OCI-LY1 (cell line): Measurements from ENCODE around the gene PLA2G2F.

Source experiments
- H2AFZ ChIP-seq: fragments of 200-600 bp; sonication (generic), shearing (Covaris generic); 2 replicates; pipeline ENCODE4 v1.6.0; 2014; ENCODE audit warnings: antibody characterized with exemption, mild to moderate bottlenecking, low read length
- H3F3A ChIP-seq: fragments of 200-600 bp; sonication (generic), shearing (Covaris generic); 2 replicates; pipeline ENCODE4 v1.6.0; 2014; ENCODE audit warnings: mild to moderate bottlenecking, antibody characterized with exemption, low read length, moderate library complexity; ENCODE audit not compliant: insufficient read depth
- H3K27ac ChIP-seq: fragments of 200-600 bp; sonication (generic); 2 replicates; pipeline ENCODE4 v1.5.1; 2014; ENCODE audit warnings: low read length, mixed run types, mild to moderate bottlenecking, low read depth; ENCODE audit not compliant: poor library complexity, severe bottlenecking
- H3K27me3 ChIP-seq: fragments of 200-600 bp; sonication (generic); 2 replicates; pipeline ENCODE4 v1.6.0; 2014; ENCODE audit warnings: antibody characterized with exemption, mild to moderate bottlenecking, low read length, moderate library complexity; ENCODE audit not compliant: insufficient read depth
- H3K36me3 ChIP-seq: fragments of 200-600 bp; sonication (generic); 2 replicates; pipeline ENCODE4 v1.6.1; 2014; ENCODE audit warnings: mild to moderate bottlenecking, antibody characterized with exemption, low read length, moderate library complexity, mixed read lengths; ENCODE audit not compliant: insufficient read depth
- H3K4me1 ChIP-seq: fragments of 200-600 bp; sonication (generic); 2 replicates; pipeline ENCODE4 v1.5.1; 2014; ENCODE audit warnings: mild to moderate bottlenecking, low read length, moderate library complexity; ENCODE audit not compliant: insufficient read depth, severe bottlenecking
- H3K4me2 ChIP-seq: fragments of 200-600 bp; sonication (generic), shearing (Covaris generic); 2 replicates; pipeline ENCODE4 v1.6.1; 2014; ENCODE audit warnings: low read length
- H3K4me3 ChIP-seq: fragments of 200-600 bp; sonication (generic); 2 replicates; pipeline ENCODE4 v1.5.1; 2014; ENCODE audit warnings: low read length, low read depth, mild to moderate bottlenecking, mixed read lengths; ENCODE audit not compliant: poor library complexity, severe bottlenecking
- H3K79me2 ChIP-seq: fragments of 200-600 bp; shearing (Covaris generic); 2 replicates; pipeline ENCODE4 v1.6.1; 2016; ENCODE audit warnings: mixed run types, low read length, mixed read lengths; ENCODE audit not compliant: insufficient read depth
- H3K9ac ChIP-seq: fragments of 200-600 bp; sonication (generic), shearing (Covaris generic); 2 replicates; pipeline ENCODE4 v1.6.1; 2014; ENCODE audit warnings: mild to moderate bottlenecking, low read length, mixed read lengths
- H3K9me2 ChIP-seq: fragments of 200-600 bp; sonication (generic), shearing (Covaris generic); 2 replicates; pipeline ENCODE4 v1.6.1; 2014; ENCODE audit warnings: low read depth, mild to moderate bottlenecking, low read length, mixed read lengths
- H3K9me3 ChIP-seq: fragments of 200-600 bp; shearing (Covaris generic); 2 replicates; pipeline ENCODE4 v1.6.1; 2014; ENCODE audit warnings: low read length, mixed read lengths
- H4K20me1 ChIP-seq: fragments of 200-600 bp; sonication (generic), shearing (Covaris generic); 2 replicates; pipeline ENCODE4 v1.6.0; 2016; ENCODE audit warnings: mild to moderate bottlenecking, low read length; ENCODE audit not compliant: insufficient read depth
- EZH2 ChIP-seq: fragments of 200-600 bp; sonication (generic), shearing (Covaris generic); IDR thresholded peaks from 2 replicates; pipeline ENCODE4 v1.8.0; 2017; ENCODE audit warnings: borderline replicate concordance, mixed run types, mild to moderate bottlenecking, antibody characterized with exemption, low read length, moderate library complexity, mixed read lengths
- TF ChIP-seq, protein P1 (sequence below): fragments of 200-600 bp; sonication (generic), shearing (Covaris generic); IDR thresholded peaks from 2 replicates; pipeline ENCODE4 v1.5.1; 2017; ENCODE audit warnings: mild to moderate bottlenecking, antibody characterized with exemption, low read length, moderate library complexity, mixed read lengths

PLA2G2F gene

DNA sequence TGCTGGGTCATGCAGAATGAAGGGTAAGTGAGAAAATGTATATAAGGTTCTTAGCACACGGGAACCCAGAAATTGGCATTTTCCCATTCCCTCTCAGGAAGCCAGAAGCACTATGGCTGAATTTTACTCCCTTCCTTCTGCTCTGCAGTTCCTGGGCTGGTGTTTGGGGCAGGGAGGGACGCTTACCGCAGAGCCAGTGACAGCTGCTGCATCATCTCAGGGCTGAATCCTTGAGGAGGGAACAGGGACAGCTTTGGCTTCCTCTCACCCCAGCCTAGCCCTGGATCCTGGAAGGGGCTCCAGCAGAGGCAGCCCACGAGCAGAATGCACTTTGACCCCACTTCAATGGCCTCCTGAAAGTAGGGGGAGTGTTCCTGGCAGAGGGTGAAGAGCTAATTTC, 31.8 kb upstream of the PLA2G2F start:
- TF ChIP-seq EZH2, result no peak
- H3K9me3 ChIP-seq, result no peaks in the 10 kb centered on the region
- H4K20me1 ChIP-seq, result no peaks in the 10 kb centered on the region
- H2AFZ ChIP-seq, result no peak overlapping the region
- no peaks in the 10 kb centered on the region for H3K36me3 ChIP-seq
- H3F3A ChIP-seq, result no peaks in the 10 kb centered on the region
- H3K4me2 ChIP-seq, result no peak overlapping the region
- H3K9ac ChIP-seq, result no peak overlapping the region
- no peaks in the 10 kb centered on the region for H3K79me2 ChIP-seq
- no peak overlapping the region for H3K27ac ChIP-seq
- no peaks in the 10 kb centered on the region for H3K4me1 ChIP-seq
- H3K27me3 ChIP-seq, result no peaks in the 10 kb centered on the region; the same call in 1 of the 2 replicates
- no peaks in the 10 kb centered on the region for H3K9me2 ChIP-seq
- no peak overlapping the region for H3K4me3 ChIP-seq

DNA sequence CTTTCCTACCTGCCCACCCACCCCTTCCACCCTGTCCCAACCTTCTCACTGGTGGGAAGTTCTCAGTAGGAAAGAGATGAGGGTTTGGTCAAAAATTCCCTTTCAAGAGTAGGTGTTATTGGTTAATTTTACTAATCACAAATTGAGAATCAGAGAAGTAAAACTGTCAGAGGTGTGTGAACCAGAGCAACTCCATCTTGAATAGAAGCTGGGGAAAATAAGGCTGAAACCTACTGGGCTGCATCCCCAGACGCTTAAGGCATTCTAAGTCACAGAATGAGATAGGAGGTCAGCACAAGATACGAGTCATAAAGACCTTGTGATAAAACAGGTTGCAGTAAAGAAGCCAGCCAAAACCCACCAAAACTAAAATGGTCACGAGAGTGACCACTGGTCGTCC, 31.3 kb upstream of the PLA2G2F start:
- TF ChIP-seq, protein P1, sequence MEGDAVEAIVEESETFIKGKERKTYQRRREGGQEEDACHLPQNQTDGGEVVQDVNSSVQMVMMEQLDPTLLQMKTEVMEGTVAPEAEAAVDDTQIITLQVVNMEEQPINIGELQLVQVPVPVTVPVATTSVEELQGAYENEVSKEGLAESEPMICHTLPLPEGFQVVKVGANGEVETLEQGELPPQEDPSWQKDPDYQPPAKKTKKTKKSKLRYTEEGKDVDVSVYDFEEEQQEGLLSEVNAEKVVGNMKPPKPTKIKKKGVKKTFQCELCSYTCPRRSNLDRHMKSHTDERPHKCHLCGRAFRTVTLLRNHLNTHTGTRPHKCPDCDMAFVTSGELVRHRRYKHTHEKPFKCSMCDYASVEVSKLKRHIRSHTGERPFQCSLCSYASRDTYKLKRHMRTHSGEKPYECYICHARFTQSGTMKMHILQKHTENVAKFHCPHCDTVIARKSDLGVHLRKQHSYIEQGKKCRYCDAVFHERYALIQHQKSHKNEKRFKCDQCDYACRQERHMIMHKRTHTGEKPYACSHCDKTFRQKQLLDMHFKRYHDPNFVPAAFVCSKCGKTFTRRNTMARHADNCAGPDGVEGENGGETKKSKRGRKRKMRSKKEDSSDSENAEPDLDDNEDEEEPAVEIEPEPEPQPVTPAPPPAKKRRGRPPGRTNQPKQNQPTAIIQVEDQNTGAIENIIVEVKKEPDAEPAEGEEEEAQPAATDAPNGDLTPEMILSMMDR, result no peak
- no peak for TF ChIP-seq EZH2
- no peaks in the 10 kb centered on the region for H3K9me2 ChIP-seq
- no peaks in the 10 kb centered on the region for H4K20me1 ChIP-seq
- no peak overlapping the region for H3K4me2 ChIP-seq
- no peaks in the 10 kb centered on the region for H3K36me3 ChIP-seq
- H3K4me1 ChIP-seq, result no peaks in the 10 kb centered on the region
- no peaks in the 10 kb centered on the region for H3F3A ChIP-seq
- H3K9ac ChIP-seq, result no peak overlapping the region
- H2AFZ ChIP-seq, result no peak overlapping the region
- no peak overlapping the region for H3K27ac ChIP-seq
- no peak overlapping the region for H3K4me3 ChIP-seq
- H3K9me3 ChIP-seq, result no peaks in the 10 kb centered on the region
- no peaks in the 10 kb centered on the region for H3K79me2 ChIP-seq
- H3K27me3 ChIP-seq, result no peaks in the 10 kb centered on the region; the same call in 1 of the 2 replicates

DNA sequence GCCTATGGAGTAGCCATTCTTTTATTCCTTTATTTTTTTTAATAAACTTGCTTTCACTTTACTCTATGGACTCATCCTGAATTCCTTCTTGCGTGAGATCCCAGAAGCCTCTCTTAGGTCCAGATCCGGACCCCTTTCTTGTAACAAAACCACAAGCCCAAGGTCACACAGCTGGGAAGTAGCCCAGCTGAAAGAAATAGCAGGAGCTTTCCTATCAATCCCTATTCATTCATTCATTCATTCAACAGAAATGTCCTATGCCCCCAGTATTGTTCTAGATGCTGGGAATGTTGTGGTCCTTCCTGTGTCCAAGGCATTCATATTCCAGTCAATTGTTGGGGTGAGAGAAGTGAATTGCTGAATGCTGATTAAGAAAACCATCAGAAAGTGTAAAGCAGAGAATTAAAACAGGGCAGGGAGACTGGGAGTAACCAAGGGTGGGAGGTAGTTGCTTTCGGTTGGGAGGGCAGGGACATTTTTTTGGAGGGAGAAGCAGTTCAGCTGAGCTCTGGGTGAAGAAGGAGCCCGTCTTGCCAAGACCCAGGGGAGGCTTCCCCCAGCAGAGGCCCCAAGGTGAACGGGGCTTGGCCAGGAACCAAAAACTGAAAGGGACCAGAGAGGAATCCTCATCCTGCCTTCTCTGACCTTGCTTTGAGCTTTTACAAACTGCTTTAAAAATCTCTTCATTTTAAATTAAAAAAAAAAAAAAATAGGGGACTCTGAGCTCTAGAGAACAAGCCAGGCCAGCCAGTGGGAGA, 30.6 kb upstream of the PLA2G2F start:
- H3K9me3 ChIP-seq, result no peaks in the 10 kb centered on the region
- no peaks in the 10 kb centered on the region for H3K9me2 ChIP-seq
- H3F3A ChIP-seq, result no peaks in the 10 kb centered on the region
- H3K27me3 ChIP-seq, result no peaks in the 10 kb centered on the region; the same call in 1 of the 2 replicates
- H3K27ac ChIP-seq, result no peak overlapping the region
- no peaks in the 10 kb centered on the region for H3K36me3 ChIP-seq
- no peak overlapping the region for H3K4me2 ChIP-seq
- H3K4me3 ChIP-seq, result no peak overlapping the region
- H3K9ac ChIP-seq, result no peak overlapping the region
- no peaks in the 10 kb centered on the region for H4K20me1 ChIP-seq
- no peak for TF ChIP-seq EZH2
- TF ChIP-seq, protein P1, result no peak
- no peak overlapping the region for H2AFZ ChIP-seq
- H3K79me2 ChIP-seq, result no peaks in the 10 kb centered on the region
- no peaks in the 10 kb centered on the region for H3K4me1 ChIP-seq
